ENCODE measurements around the gene HYAL1.
A peak's percentile ranks its signal among the peaks of the same experiment; 100 is the strongest.

The HYAL1 gene

GRCh38 chr3:50258979-50259378 is 44.4 kb downstream of the HYAL1 start:
- no peak overlapping the region for H4K5ac ChIP-seq (ENCODE audit: low read length)
- H3K23ac ChIP-seq (ENCODE audit: low read length): no peak overlapping the region
- H3K4me1 ChIP-seq (ENCODE audit: control insufficient read depth, low read depth, low read length): no peaks in the 10 kb centered on the region
- H3K4me3 ChIP-seq (ENCODE audit: low read length): no peak overlapping the region
- H3K36me3 ChIP-seq (ENCODE audit: control insufficient read depth, insufficient read depth, low read length): peaks cover 9% of the 10 kb centered on the region
- H3K56ac ChIP-seq (ENCODE audit: low read length): peak overlapping the region; percentile 68
- no peak overlapping the region for H2BK5ac ChIP-seq (ENCODE audit: low read length)
- WGBS (ENCODE audit: extremely low coverage, insufficient coverage, low lambda C conversion rate): no CpG with 5 or more reads among the region's 16 CpGs
- no peak overlapping the region for H2AK5ac ChIP-seq (ENCODE audit: low read length)
- H3K27ac ChIP-seq (ENCODE audit: low read depth, low read length): no peak overlapping the region
- no peak overlapping the region for H3K18ac ChIP-seq (ENCODE audit: low read length)
- H3K79me1 ChIP-seq (ENCODE audit: low read length): peaks cover 3% of the 10 kb centered on the region
- no peak overlapping the region for H2BK120ac ChIP-seq (ENCODE audit: low read depth, low read length)
- no peak overlapping the region for H3K4ac ChIP-seq (ENCODE audit: low read depth, low read length)
- H3K4me2 ChIP-seq (ENCODE audit: low read length): no peak overlapping the region
- H3K9ac ChIP-seq (ENCODE audit: low read length): no peak overlapping the region
- no peaks in the 10 kb centered on the region for H3K27me3 ChIP-seq (ENCODE audit: insufficient read depth, low read length, poor library complexity)
- no peak overlapping the region for H4K8ac ChIP-seq (ENCODE audit: low read depth, low read length)
- no peak overlapping the region for H2BK15ac ChIP-seq (replicated peaks; ENCODE audit: low read depth)
- H3K79me2 ChIP-seq (ENCODE audit: control insufficient read depth, insufficient read depth, low read length): no peaks in the 10 kb centered on the region
- no peak for DNase-seq

DNA sequence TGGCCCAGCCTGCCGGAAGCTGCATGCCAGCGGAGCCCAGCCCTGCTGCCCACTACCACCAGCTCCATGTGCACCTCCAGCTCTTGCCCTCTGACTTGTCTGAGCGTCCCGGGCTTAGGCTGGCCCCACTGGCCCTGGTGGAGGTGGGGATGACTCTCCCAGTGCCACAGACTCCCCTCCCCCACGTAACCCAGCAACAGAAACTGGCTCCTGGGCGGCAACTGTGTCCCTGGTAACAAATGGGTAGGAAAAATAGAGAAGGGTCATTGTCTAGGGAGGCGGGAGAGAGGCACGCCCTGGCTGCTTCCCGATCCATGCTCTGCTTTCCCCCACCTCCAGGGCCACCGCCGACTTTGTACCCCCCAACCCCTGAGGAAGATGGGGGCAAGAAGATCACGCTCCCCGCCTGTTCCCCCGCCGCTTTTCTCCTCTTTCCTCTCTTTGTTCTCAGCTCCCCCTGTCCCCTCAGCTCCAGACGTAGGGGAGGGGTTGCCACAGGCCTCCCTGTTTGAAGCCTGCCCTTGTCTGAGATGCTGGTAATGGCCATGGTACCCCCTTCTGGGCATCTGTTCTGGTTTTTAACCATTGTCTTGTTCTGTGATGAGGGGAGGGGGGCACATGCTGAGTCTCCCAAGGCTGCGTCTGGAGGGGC is 45.2 kb downstream of the HYAL1 start:
- H3K23ac ChIP-seq (ENCODE audit: low read length): no peak overlapping the region
- DNase-seq: no peak
- no peaks in the 10 kb centered on the region for H3K79me2 ChIP-seq (ENCODE audit: control insufficient read depth, insufficient read depth, low read length)
- H3K4me1 ChIP-seq (ENCODE audit: control insufficient read depth, low read depth, low read length): no peaks in the 10 kb centered on the region
- no peak overlapping the region for H3K18ac ChIP-seq (ENCODE audit: low read length)
- no peak overlapping the region for H3K4me2 ChIP-seq (ENCODE audit: low read length)
- no peak overlapping the region for H2BK15ac ChIP-seq (replicated peaks; ENCODE audit: low read depth)
- H3K4me3 ChIP-seq (ENCODE audit: low read length): no peak overlapping the region
- no peak overlapping the region for H4K8ac ChIP-seq (ENCODE audit: low read depth, low read length)
- no peak overlapping the region for H3K4ac ChIP-seq (ENCODE audit: low read depth, low read length)
- H3K27ac ChIP-seq (ENCODE audit: low read depth, low read length): no peak overlapping the region
- H4K5ac ChIP-seq (ENCODE audit: low read length): no peak overlapping the region
- no peak overlapping the region for H2AK5ac ChIP-seq (ENCODE audit: low read length)
- WGBS (ENCODE audit: extremely low coverage, insufficient coverage, low lambda C conversion rate): no CpG with 5 or more reads among the region's 17 CpGs
- no peak overlapping the region for H3K56ac ChIP-seq (ENCODE audit: low read length)
- H3K36me3 ChIP-seq (ENCODE audit: control insufficient read depth, insufficient read depth, low read length): peaks cover 9% of the 10 kb centered on the region
- no peak overlapping the region for H2BK120ac ChIP-seq (ENCODE audit: low read depth, low read length)
- no peak overlapping the region for H3K9ac ChIP-seq (ENCODE audit: low read length)
- H3K27me3 ChIP-seq (ENCODE audit: insufficient read depth, low read length, poor library complexity): no peaks in the 10 kb centered on the region
- H3K79me1 ChIP-seq (ENCODE audit: low read length): peaks cover 4% of the 10 kb centered on the region
- no peak overlapping the region for H2BK5ac ChIP-seq (ENCODE audit: low read length)

- H3K27me3 ChIP-seq (ENCODE audit: insufficient read depth, low read length, poor library complexity): no peaks in the 10 kb centered on the region
- H3K79me1 ChIP-seq (ENCODE audit: low read length): peaks cover 5% of the 10 kb centered on the region
- H2BK15ac ChIP-seq (replicated peaks; ENCODE audit: low read depth): no peak overlapping the region
- DNase-seq: peak; percentile 76
- H3K9ac ChIP-seq (ENCODE audit: low read length): no peak overlapping the region
- H3K4me3 ChIP-seq (ENCODE audit: low read length): no peak overlapping the region
- H3K4me2 ChIP-seq (ENCODE audit: low read length): no peak overlapping the region
- no peaks in the 10 kb centered on the region for H3K4me1 ChIP-seq (ENCODE audit: control insufficient read depth, low read depth, low read length)
- H3K27ac ChIP-seq (ENCODE audit: low read depth, low read length): no peak overlapping the region
- no peak overlapping the region for H3K18ac ChIP-seq (ENCODE audit: low read length)
- no CpG with 5 or more reads among the region's 20 CpGs for WGBS (ENCODE audit: extremely low coverage, insufficient coverage, low lambda C conversion rate)
- H3K56ac ChIP-seq (ENCODE audit: low read length): no peak overlapping the region
- H3K79me2 ChIP-seq (ENCODE audit: control insufficient read depth, insufficient read depth, low read length): no peaks in the 10 kb centered on the region
- no peak overlapping the region for H2BK5ac ChIP-seq (ENCODE audit: low read length)
- peaks cover 11% of the 10 kb centered on the region for H3K36me3 ChIP-seq (ENCODE audit: control insufficient read depth, insufficient read depth, low read length)
- no peak overlapping the region for H4K5ac ChIP-seq (ENCODE audit: low read length)
- no peak overlapping the region for H4K8ac ChIP-seq (ENCODE audit: low read depth, low read length)
- no peak overlapping the region for H2AK5ac ChIP-seq (ENCODE audit: low read length)
- H2BK120ac ChIP-seq (ENCODE audit: low read depth, low read length): no peak overlapping the region
- H3K23ac ChIP-seq (ENCODE audit: low read length): no peak overlapping the region
- no peak overlapping the region for H3K4ac ChIP-seq (ENCODE audit: low read depth, low read length)
These were observed 46.1 kb downstream of the HYAL1 start for GRCh38 chr3:50256978-50257890.

GRCh38 chr3:50255251-50255615 is 48.1 kb downstream of the HYAL1 start:
- Histone ChIP-seq H2AK5ac (ENCODE audit: low read length) (no peak overlapping the region), H2BK5ac (ENCODE audit: low read length) (no peak overlapping the region), H3K23ac (ENCODE audit: low read length) (no peak overlapping the region), H2BK15ac (replicated peaks; ENCODE audit: low read depth) (no peak overlapping the region), H3K56ac (ENCODE audit: low read length) (no peak overlapping the region), H3K4ac (ENCODE audit: low read depth, low read length) (no peak overlapping the region), H3K79me1 (ENCODE audit: low read length) (peaks cover 20% of the 10 kb centered on the region), H3K4me3 (ENCODE audit: low read length) (no peak overlapping the region), H3K27me3 (ENCODE audit: insufficient read depth, low read length, poor library complexity) (no peaks in the 10 kb centered on the region), H3K79me2 (ENCODE audit: control insufficient read depth, insufficient read depth, low read length) (peaks cover 12% of the 10 kb centered on the region), H2BK120ac (ENCODE audit: low read depth, low read length) (no peak overlapping the region), H4K5ac (ENCODE audit: low read length) (no peak overlapping the region), H4K8ac (ENCODE audit: low read depth, low read length) (no peak overlapping the region), H3K4me2 (ENCODE audit: low read length) (no peak overlapping the region), H3K36me3 (ENCODE audit: control insufficient read depth, insufficient read depth, low read length) (peaks cover 14% of the 10 kb centered on the region), H3K27ac (ENCODE audit: low read depth, low read length) (no peak overlapping the region), H3K18ac (ENCODE audit: low read length) (no peak overlapping the region), H3K9ac (ENCODE audit: low read length) (no peak overlapping the region), H3K4me1 (ENCODE audit: control insufficient read depth, low read depth, low read length) (no peaks in the 10 kb centered on the region)
- no CpG with 5 or more reads among the region's 9 CpGs for WGBS (ENCODE audit: extremely low coverage, insufficient coverage, low lambda C conversion rate)
- no peak for DNase-seq

DNA sequence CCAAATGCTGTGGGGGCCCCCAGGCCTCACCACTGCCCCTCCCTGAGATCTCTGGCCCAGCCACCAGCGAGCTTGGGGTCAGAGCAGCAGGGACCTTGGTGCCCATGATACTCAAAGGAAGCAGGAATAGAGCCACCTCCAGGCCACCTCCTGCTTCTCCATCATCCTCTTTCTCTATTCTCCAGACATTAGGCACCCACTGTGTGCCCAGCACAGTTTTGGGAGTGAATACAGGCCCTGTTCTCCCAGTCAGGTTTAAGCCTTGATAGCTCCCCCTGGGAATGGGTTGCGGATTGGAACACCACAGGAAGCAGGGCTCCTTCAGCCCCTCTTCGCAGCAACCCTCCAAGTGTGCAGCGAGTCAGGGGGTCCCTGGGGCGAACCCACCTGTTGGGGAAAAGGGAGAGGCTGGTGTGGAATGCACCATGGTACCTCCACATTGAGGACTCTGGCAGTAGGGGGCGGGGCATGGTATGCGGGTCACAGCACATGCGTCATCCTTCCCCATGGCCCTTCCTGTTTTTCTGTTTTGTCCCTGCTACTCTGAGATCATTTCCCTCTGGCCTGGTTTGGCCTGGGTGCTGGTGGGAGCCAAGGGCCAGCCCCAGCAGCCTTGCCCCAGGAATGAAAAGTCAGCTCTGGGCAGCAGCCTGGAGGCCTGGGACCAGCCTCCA is 48.7 kb downstream of the HYAL1 start:
- Histone ChIP-seq H3K18ac (ENCODE audit: low read length) (no peak overlapping the region), H3K4ac (ENCODE audit: low read depth, low read length) (no peak overlapping the region), H3K79me2 (ENCODE audit: control insufficient read depth, insufficient read depth, low read length) (peaks cover 17% of the 10 kb centered on the region), H3K79me1 (ENCODE audit: low read length) (peaks cover 25% of the 10 kb centered on the region), H4K5ac (ENCODE audit: low read length) (no peak overlapping the region), H3K4me3 (ENCODE audit: low read length) (no peak overlapping the region), H3K27me3 (ENCODE audit: insufficient read depth, low read length, poor library complexity) (no peaks in the 10 kb centered on the region), H3K36me3 (ENCODE audit: control insufficient read depth, insufficient read depth, low read length) (peaks cover 15% of the 10 kb centered on the region), H2BK15ac (replicated peaks; ENCODE audit: low read depth) (no peak overlapping the region), H3K56ac (ENCODE audit: low read length) (no peak overlapping the region), H3K4me1 (ENCODE audit: control insufficient read depth, low read depth, low read length) (no peaks in the 10 kb centered on the region), H3K9ac (ENCODE audit: low read length) (no peak overlapping the region), H2BK5ac (ENCODE audit: low read length) (no peak overlapping the region), H3K4me2 (ENCODE audit: low read length) (no peak overlapping the region), H4K8ac (ENCODE audit: low read depth, low read length) (no peak overlapping the region), H2AK5ac (ENCODE audit: low read length) (no peak overlapping the region), H2BK120ac (ENCODE audit: low read depth, low read length) (no peak overlapping the region), H3K23ac (ENCODE audit: low read length) (no peak overlapping the region), H3K27ac (ENCODE audit: low read depth, low read length) (no peak overlapping the region)
- peak; percentile 51 for DNase-seq
- no CpG with 5 or more reads among the region's 8 CpGs for whole genome bisulfite sequencing (ENCODE audit: extremely low coverage, insufficient coverage, low lambda C conversion rate)

All from mesendoderm (in vitro differentiated cells).